Erythroblast (primary cell): Measurements from ENCODE around the gene DNAH10.

ENCODE experiments used
- GATA1 ChIP-seq: IDR thresholded peaks from 2 replicates; pipeline ENCODE4 v1.6.1; 2011; ENCODE audit warnings: low read depth, mild to moderate bottlenecking, control low read depth, low read length, moderate library complexity
- POLR2A ChIP-seq: IDR thresholded peaks from 2 replicates; pipeline ENCODE4 v1.6.1; 2011; ENCODE audit warnings: mild to moderate bottlenecking, low read length

- TF ChIP-seq POLR2A = no peak
- TF ChIP-seq GATA1 = no peak
These were observed 20.0 kb upstream of the DNAH10 start for GRCh38 chr12:123741937-123742572.
